ENCODE measurements around the gene KCNH6. TPM values are rescaled to one million over a fixed set of nuclear protein-coding genes. Genes with fewer than 3 reads are reported as not detected.

KCNH6 gene
- total RNA-seq, 1 donor from 2014 or later: not detected

DNA sequence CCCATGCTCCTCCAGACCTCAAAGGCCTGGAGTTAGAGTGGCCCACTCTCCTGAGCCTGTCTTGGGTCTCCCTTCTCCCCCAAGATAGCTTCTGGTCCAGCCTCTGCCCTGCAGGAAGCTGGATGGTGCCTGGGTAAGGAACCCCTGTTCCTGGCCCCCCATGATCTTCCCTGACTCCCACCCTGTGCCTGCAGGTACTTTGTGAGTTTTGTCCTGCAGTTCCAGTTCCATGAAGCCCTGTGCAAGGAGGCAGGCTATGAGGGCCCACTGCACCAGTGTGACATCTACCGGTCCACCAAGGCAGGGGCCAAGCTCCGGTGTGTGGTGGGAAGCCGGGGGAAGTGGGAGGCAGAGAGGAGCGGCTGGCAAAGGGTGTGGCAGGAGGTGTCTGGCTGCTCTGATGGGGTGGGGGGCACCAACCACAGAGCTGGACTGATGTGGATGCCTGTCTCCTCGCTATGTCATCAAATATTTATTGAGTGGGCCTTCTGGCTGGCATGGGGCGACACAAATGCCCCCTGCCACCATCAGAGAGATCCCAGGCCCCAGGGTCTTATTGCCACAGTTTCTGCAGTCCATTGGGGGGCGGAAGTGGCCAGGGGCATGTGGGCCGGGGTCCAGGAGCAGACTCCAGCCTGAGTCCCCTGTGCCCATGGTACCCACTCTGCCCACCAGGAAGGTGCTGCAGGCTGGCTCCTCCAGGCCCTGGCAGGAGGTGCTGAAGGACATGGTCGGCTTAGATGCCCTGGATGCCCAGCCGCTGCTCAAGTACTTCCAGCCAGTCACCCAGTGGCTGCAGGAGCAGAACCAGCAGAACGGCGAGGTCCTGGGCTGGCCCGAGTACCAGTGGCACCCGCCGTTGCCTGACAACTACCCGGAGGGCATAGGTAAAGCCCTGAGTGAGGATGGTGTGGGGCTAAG, 39.2 kb upstream of the KCNH6 start:
- DNase-seq (ENCODE audit: extremely low read depth, low read depth, low spot score): no peak

- DNase-seq (ENCODE audit: extremely low read depth, low read depth, low spot score): no peak
Measured at GRCh38 chr17:63486317-63487013, 36.7 kb upstream of the KCNH6 start.

GRCh38 chr17:63487014-63487339, 36.2 kb upstream of the KCNH6 start:
- DNase-seq (ENCODE audit: extremely low read depth, low read depth, low spot score): no peak

GRCh38 chr17:63488851-63489250, 34.3 kb upstream of the KCNH6 start:
- DNase-seq (ENCODE audit: extremely low read depth, low read depth, low spot score): no peak

- no peak for DNase-seq (ENCODE audit: extremely low read depth, low read depth, low spot score)
Measured at GRCh38 chr17:63489291-63489690, 33.9 kb upstream of the KCNH6 start.

GRCh38 chr17:63490329-63490728, 32.8 kb upstream of the KCNH6 start:
- no peak for DNase-seq (ENCODE audit: extremely low read depth, low read depth, low spot score)

- DNase-seq (ENCODE audit: extremely low read depth, low read depth, low spot score): no peak
Measured at GRCh38 chr17:63490858-63491400, 32.2 kb upstream of the KCNH6 start.

DNA sequence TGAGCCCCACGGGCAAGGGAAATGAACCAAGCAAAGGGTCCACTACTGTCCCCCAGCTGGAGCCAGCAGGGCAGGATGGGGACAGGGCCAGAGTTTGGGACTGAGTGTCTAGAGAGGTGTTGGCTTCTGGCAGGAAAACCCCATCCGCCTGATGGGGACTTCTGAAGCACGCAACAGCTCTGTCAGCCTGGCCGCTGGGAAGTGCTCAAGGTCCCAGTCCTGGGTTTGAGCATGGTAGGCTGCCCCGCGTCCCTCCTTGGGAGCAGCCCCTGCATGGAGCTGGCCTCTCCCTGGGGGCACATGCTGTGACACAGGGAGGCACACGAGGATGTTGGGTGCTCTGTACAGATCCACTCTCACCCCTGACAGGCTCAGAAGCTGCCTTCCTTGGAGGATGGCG, 31.7 kb upstream of the KCNH6 start:
- no peak for DNase-seq (ENCODE audit: extremely low read depth, low read depth, low spot score)

- DNase-seq (ENCODE audit: extremely low read depth, low read depth, low spot score): no peak
Measured at GRCh38 chr17:63491977-63492618, 31.1 kb upstream of the KCNH6 start.

DNA sequence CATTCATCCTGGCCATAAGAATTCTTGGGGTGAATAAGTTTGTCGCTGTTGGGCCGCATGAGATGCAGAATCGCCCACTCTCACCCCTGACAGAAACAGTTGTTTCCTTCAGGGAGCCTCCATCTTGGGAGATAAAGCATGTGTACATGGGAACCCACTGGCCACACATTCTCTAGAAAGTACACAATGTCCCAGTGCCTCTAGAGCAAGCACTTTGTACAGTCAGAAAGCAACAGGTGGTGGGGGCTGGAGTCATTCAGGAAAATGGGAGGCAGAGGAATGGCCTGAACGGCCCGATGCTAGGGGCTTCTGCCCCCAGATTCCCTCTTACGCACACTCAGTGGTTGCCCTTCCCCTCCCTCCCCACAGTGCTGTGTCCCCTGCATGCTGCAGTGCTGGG, 30.2 kb upstream of the KCNH6 start:
- DNase-seq (ENCODE audit: extremely low read depth, low read depth, low spot score): no peak

DNA sequence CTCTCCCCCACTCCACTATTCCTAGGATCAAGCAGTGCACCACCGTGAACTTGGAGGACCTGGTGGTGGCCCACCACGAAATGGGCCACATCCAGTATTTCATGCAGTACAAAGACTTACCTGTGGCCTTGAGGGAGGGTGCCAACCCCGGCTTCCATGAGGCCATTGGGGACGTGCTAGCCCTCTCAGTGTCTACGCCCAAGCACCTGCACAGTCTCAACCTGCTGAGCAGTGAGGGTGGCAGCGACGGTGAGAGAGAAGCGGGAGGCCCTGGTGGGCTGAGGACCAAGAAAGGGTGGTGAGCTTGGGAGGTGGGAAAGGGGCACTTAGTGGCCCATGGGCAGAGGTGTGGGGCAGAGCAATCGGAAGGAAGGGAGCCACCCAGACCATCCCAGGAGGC, 29.7 kb upstream of the KCNH6 start:
- DNase-seq (ENCODE audit: extremely low read depth, low read depth, low spot score): no peak

DNA sequence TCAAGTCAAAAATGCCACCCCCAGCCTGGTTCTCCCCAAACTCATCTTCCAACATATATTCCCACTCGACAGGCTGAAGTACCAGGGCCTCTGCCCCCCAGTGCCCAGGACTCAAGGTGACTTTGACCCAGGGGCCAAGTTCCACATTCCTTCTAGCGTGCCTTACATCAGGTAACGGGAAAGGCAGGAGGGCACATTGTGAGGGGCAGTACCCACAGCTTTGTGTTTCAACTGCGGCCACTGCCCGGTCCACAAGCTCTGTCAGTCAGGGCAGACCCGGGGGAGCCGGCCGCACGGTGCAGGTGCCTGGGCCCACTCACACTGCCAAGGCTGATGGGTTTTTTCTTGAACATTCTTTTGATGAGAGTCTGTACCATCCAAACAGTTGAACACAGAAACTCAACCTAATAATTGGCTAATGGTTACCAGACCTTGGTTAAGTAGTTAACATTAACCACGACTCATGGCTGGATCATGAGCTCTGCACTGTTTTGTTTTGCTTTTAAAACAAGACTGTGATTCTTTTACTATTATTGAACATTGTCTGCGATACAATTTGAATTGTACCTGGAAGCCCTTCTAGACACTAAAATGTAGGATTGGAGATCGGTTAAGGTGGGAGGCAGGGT, 28.7 kb upstream of the KCNH6 start:
- DNase-seq (ENCODE audit: extremely low read depth, low read depth, low spot score): no peak

DNA sequence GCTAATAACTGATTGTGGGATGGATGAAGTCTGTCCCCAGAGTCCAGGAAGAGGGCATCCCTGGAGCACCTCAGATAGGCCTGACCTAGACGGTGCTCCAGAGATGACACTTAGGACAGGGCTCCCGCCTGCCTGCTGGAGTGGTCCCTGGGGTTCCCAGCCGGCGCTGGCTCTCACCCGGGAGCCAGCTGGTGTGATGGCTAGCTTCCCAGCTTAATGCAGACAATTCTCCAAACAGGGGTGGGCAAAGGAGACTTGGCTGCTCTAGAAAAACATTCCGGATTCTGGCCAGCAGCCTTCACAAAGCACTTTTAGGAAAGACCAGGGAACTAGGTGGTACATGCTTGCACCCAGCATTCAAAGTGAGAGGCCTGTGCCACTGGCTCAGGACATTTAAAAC, 27.7 kb upstream of the KCNH6 start:
- no peak for DNase-seq (ENCODE audit: extremely low read depth, low read depth, low spot score)

DNA sequence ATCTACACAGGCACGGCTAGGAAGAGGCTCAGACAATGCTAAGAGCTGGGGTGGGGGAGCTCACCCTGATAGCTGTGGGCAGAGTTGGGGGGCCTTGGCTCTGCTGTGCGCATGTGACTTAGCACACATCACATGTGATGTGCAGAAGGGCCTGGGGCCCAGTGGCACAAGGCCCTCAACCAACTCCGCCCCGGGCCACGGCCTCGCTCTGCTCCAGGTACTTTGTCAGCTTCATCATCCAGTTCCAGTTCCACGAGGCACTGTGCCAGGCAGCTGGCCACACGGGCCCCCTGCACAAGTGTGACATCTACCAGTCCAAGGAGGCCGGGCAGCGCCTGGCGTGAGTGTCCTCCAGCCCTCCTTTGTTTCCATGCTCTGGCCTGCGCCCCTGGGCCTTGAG, 27.0 kb upstream of the KCNH6 start:
- DNase-seq (ENCODE audit: extremely low read depth, low read depth, low spot score): no peak

- no peak for DNase-seq (ENCODE audit: extremely low read depth, low read depth, low spot score)
Measured at GRCh38 chr17:63496663-63497400, 26.3 kb upstream of the KCNH6 start.

GRCh38 chr17:63497708-63498483, 25.3 kb upstream of the KCNH6 start:
- DNase-seq (ENCODE audit: extremely low read depth, low read depth, low spot score): no peak

- no peak for DNase-seq (ENCODE audit: extremely low read depth, low read depth, low spot score)
Measured at GRCh38 chr17:63498626-63499195, 24.4 kb upstream of the KCNH6 start.

- DNase-seq (ENCODE audit: extremely low read depth, low read depth, low spot score): no peak
Measured at GRCh38 chr17:63500543-63501390, 22.4 kb upstream of the KCNH6 start.
